HPDE6-E6E7 (cell line): ENCODE data around the gene MOCS1.

Experiments
- DNase-seq: peaks from one replicate; pipeline ENCODE4 v3.0.0; 2011; ENCODE audit warnings: missing footprints; ENCODE audit errors: extremely low spot score

MOCS1 gene

GRCh38 chr6:39948199-39948791, 14.0 kb upstream of the MOCS1 start:
- DNase-seq: no peak

- no peak for DNase-seq
Observed at GRCh38 chr6:39947611-39948068, 13.4 kb upstream of the MOCS1 start.

GRCh38 chr6:39945626-39946025, 11.4 kb upstream of the MOCS1 start:
- peak; percentile 36 for DNase-seq

- DNase-seq: no peak
Observed at GRCh38 chr6:39942903-39943580, 8.8 kb upstream of the MOCS1 start.

- no peak for DNase-seq
Observed at GRCh38 chr6:39941820-39942219, 7.6 kb upstream of the MOCS1 start.

- DNase-seq: no peak
Observed at GRCh38 chr6:39941138-39941537, 6.9 kb upstream of the MOCS1 start.

GRCh38 chr6:39938773-39939654, 4.8 kb upstream of the MOCS1 start:
- DNase-seq: no peak

GRCh38 chr6:39937686-39938333, 3.5 kb upstream of the MOCS1 start:
- no peak for DNase-seq

- no peak for DNase-seq
Observed at GRCh38 chr6:39936857-39937256, 2.6 kb upstream of the MOCS1 start.

GRCh38 chr6:39935241-39935640, 979 bp upstream of the MOCS1 start:
- DNase-seq: no peak

- no peak for DNase-seq
Observed at GRCh38 chr6:39933669-39934130, 562 bp downstream of the MOCS1 start.

GRCh38 chr6:39932386-39932910, 1.8 kb downstream of the MOCS1 start:
- DNase-seq: no peak

- DNase-seq: no peak
Observed at GRCh38 chr6:39931607-39932006, 2.7 kb downstream of the MOCS1 start.

GRCh38 chr6:39930540-39930939, 3.7 kb downstream of the MOCS1 start:
- no peak for DNase-seq

- DNase-seq: no peak
Observed at GRCh38 chr6:39929733-39930461, 4.4 kb downstream of the MOCS1 start.

- no peak for DNase-seq
Observed at GRCh38 chr6:39929039-39929732, 5.1 kb downstream of the MOCS1 start.

GRCh38 chr6:39927159-39927558, 7.1 kb downstream of the MOCS1 start:
- DNase-seq: peak; percentile 69

GRCh38 chr6:39926668-39927067, 7.6 kb downstream of the MOCS1 start:
- no peak for DNase-seq

GRCh38 chr6:39925931-39926290, 8.4 kb downstream of the MOCS1 start:
- DNase-seq: no peak

- DNase-seq: no peak
Observed at GRCh38 chr6:39925191-39925930, 8.9 kb downstream of the MOCS1 start.
